HG02840 (cell line): ENCODE data around the gene DLGAP4.

ENCODE experiments used
- ATAC-seq: cut with Tn5 transposase; IDR thresholded peaks from one replicate; pipeline ENCODE4 v1.9.1; 2021; ENCODE audit warnings: mild to moderate bottlenecking, moderate library complexity, moderate number of reproducible peaks; ENCODE audit not compliant: unreplicated experiment, low FRiP score

DLGAP4 gene

DNA sequence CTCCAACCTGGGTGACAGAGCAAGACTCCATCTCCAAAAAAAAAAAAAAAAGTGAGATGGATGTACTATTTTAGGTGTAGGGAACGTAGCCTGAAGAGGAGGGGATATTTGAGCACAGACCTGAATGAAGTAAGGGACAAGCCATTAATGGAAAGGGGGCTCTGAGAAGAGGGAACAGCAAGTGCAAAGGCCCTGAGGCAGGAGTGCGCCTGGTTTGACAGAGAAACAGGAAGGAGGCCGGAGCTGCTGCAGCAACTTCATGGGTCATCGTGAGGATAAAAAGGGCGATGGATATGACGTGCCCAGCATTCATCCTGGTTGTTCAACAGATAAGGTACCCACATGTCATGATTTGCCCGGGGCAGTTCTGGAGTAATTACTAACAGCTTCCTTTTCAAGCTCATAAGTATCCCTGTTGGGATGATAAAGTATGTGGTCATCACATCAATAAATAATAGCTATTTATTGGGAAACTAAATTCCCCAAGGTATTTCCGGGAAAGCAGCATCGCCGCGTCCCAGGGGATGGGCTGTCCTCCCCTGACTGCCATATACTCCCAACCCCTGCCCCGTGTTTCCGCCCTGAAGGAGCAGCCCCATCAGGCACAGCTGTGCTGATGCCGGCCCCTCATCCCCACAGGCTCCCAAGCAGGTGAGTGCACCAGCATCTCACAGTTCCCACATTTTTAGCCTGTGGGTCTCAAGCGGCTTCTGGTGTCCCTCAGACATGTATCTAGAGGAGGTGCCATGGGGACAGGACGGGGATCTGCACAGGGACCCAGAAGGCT lies 43.4 kb downstream of the DLGAP4 start:
- ATAC-seq = no peak

DNA sequence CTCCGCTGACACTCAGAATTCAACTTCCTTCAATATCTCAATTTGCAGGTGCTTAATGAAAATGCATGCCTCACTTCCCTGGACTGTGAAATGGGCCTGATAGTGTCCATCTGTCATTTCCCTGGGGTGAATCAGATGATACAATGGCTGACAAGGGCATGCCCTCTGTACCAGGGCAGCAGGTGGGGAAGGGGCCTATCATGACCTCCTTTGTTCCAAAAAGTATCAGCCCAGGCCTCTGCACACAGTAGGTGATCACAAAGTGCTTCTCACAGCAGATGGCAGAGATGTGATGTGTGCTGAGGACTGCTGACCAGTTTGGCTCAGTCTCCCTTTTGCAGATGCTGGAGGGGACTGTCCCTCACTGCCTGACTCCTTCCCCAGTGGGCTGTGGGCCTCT lies 44.3 kb downstream of the DLGAP4 start:
- ATAC-seq = no peak

- ATAC-seq = no peak
Observed at GRCh38 chr20:36351937-36352336, 45.8 kb downstream of the DLGAP4 start.

GRCh38 chr20:36352843-36353553 lies 46.9 kb downstream of the DLGAP4 start:
- ATAC-seq = no peak

DNA sequence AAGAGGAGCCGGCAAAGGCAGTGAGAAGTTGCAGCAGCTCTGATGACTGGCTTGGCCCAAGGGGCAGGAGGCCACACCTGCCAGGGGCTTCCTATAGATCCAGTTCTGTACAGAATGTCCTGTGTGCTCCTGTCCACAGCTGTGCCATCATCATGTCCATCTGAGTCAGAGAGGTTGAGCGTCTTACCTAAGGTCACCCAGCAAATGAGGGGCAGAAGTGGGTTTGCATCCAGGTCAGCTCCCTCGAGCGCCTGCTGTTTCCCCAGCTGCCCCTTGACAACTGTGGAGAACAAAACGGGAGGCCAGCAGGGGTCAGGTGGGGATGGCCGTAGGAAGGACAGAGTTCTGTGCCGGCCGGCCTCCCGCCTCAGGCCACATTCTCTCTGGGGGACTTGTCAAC lies 47.6 kb downstream of the DLGAP4 start:
- no peak for ATAC-seq

GRCh38 chr20:36355469-36356171 lies 49.5 kb downstream of the DLGAP4 start:
- no peak for ATAC-seq

GRCh38 chr20:36359668-36360406 lies 53.7 kb downstream of the DLGAP4 start:
- ATAC-seq = no peak

- no peak for ATAC-seq
Observed at GRCh38 chr20:36360429-36360828, 54.3 kb downstream of the DLGAP4 start.

DNA sequence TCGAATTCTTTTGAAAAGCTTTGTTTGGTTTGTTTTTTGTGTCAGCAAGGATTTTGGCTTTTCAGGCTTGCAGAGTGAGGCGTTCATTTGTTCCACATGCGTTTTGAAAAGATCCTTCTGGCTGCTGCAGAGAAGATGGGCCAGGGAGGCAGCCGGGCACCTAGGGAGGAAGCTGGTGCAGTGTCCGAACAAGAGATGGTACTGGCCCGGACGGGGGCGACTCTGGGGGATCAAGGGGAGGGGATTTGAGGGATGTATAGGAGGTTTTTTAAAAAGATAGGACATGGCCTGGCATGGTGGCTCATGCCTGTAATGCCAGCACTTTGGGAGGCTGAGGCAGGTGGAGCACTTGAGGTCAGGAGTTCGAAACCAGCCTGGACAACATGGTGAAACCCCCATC lies 55.3 kb downstream of the DLGAP4 start:
- no peak for ATAC-seq

- ATAC-seq = no peak
Observed at GRCh38 chr20:36362261-36362660, 56.1 kb downstream of the DLGAP4 start.

DNA sequence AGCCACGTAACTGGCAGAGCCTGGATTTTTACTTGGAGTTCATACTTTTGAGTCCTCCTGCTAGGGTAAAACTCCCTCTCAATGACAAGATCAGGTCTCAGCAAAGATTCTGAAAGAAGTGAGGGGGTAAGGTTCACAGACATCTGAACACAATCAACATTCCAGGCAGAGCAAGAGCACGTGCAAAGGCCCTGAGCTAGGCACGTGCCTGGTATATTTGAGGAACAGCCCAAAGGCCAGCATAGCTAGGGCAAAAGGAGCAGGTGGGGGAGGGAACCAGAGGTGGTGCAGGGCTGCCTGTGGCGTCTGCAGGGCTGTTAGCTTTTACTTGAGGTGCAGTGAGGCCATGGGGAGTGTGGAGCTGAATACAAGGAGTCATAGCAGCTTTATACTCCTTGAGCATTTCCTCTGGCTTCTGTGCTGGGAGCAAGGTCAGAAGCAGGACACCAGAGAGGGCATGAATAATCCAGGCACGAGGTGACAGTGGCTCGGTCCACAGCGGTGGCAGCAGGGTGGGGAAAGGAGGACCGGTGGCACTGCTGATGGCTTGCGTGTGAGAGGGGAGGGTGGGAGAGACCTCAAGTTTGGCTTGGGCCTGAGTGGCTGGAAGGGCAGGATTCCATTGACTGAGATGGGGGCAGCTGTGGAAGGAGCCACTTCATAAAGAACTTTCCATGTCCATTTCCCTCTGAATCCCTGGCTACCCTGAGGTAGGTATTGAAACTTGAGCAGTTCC lies 57.0 kb downstream of the DLGAP4 start:
- ATAC-seq = no peak

DNA sequence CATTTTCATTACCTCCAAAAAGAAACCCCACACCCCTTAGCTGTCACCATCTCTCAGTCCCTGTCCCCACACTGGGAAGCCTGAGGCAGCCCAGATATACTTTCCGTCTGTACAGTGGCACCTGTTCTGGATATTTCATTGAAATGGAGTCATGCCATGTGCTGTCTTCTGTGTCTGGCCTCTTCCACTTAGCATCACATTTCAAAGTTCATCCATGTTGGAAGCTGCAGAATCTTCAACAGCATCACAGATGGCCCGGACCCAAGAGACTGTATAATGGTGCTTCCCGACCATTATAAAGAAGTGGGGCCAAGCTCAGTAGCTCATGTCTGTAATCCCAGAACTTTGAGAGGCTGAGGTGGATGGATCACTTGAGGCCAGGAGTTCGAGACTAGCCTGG lies 58.4 kb downstream of the DLGAP4 start:
- no peak for ATAC-seq

DNA sequence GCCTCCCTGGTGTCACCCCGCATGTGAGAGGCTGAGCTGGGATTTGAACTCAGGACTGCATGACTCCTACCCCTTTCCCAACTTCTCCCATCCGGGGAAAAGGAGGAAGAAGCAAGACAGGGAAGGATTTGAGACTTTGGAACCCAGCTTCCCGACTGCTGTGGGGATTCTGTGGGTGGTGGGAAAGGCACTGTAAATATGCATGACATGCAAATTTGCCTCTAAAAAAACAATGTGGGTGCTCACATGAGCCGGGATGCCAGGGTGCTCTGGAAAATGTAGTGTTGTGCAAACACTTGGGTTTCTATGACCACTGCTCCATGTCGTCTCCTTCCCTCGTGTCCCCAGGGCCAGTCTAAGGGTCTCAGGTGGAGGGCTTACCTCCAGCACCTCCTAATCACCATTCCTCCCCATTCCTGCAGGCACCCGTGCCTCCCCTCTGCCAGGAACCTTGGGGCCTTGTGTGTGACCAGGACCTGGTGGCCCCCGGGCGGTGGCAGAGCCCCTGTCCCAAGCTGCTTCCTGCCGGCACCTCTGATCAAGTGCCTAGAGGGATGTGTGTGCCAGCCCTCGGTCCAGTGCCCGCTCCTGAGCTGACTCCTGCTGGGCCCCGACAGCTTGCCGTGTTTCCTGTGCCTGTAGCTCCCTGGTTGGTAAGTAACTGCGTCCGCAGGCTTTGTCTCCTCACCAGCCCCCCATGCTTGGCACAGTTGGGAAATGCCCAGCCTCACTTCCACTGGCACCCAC lies 60.7 kb downstream of the DLGAP4 start:
- no peak for ATAC-seq

GRCh38 chr20:36367370-36367745 lies 61.2 kb downstream of the DLGAP4 start:
- ATAC-seq = no peak

DNA sequence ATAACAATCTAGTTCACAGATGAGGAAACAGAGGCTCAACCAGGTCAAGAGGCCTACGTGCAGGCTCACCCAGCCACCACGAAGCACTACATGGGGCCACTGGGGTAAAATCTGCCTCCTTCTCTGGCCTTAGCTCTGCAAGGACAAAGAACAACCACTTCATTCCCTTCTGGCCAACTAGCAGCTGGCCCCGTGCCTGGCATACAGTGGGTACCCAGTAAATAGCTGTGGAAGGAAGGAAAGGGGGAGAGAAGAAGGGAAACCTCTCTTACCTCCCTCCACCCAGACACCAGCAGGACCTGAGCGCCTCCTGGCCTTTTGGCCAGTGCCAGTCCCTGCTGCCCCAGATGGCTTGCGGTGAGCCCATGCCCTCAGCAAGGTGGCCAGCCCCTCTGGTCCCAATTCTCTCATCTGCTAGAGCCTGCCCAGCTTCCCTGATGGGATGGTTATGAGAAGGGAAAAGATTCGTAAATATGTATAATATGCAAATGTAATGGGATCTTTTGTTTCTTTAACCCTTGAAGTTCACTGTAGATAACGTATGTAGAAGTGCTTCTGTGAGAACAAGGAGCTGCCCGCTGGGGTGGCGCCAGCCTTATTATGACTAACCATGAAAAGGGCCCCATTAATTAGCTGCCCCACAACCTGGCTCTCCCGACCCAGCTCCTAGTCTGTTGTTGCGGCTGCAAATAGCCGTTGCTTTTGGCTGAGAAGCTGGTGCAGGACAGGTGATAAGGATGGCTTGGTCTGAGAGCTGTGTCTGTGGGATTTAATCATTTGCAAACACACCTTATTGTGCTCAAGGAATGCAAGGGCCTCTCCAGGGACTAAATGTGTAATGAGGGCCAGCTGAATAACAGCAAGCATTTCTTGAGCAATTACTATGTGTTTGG lies 62.0 kb downstream of the DLGAP4 start:
- no peak for ATAC-seq

DNA sequence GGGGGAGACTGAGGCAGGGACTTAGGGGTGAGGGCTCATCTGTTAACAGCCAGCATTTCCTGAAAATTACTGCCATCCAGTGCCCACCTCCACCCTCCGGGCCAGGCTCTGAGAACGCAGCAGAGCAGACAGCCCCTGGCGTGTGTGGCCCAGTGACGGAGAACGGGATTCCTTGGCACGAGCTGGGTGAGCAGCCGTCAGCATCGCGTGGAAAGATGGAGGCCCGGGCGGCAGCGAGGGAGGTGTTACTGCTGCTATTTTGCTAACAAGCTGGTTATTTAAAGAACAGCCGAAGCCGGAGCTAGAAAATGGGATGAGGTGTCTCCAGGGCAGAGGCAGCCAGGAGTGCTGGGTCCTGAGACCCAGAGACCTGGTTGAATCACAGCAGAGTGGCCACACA lies 62.7 kb downstream of the DLGAP4 start:
- ATAC-seq = no peak

DNA sequence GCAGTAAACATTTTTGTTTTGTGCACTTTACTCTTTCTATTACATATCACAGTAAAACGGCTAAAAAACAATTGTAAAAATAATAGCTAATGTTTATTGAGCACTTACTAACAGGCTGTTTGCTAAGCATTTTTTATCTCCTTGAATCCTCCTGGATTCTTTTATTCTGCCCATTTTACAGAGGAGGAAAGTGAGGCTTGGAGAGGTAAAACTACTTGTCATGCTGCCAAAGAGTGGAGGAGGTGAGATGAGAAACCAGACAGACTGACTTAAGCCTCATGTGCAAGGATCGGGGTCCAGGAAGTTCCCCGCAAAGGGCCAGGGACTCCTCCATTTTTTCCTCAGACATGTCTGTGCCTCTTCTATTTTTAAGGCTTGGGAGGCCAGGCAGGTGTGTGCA lies 63.6 kb downstream of the DLGAP4 start:
- ATAC-seq = no peak

- ATAC-seq = no peak
Observed at GRCh38 chr20:36370991-36371790, 65.1 kb downstream of the DLGAP4 start.
